ENCODE results near the gene DLX6.

The DLX6 gene

GRCh38 chr7:97013845-97014134 is 8.4 kb downstream of the DLX6 start:
- no peak overlapping the region for H3K27ac ChIP-seq (ENCODE audit: low read length)
- no peaks in the 10 kb centered on the region for H3K9me3 ChIP-seq (ENCODE audit: control insufficient read depth in 1 of 2, low read length in 2 of 2)
- H3K36me3 ChIP-seq (ENCODE audit: control insufficient read depth in 1 of 2, insufficient read depth in 2 of 2, low read length in 2 of 2): no peaks in the 10 kb centered on the region
- peaks cover 83% of the 10 kb centered on the region for H3K27me3 ChIP-seq (ENCODE audit: low read depth, low read length)
- H3K4me1 ChIP-seq (ENCODE audit: control insufficient read depth in 1 of 2, insufficient read depth in 2 of 2, low read length in 2 of 2): peaks cover 0 to 16% of the 10 kb centered on the region in 2 donors
- H3K4me3 ChIP-seq (ENCODE audit: low read depth in 1 of 2, low read length in 2 of 2): no peak overlapping the region

GRCh38 chr7:97014145-97014750 is 8.9 kb downstream of the DLX6 start:
- Histone ChIP-seq H3K27ac (ENCODE audit: low read length) (no peak overlapping the region), H3K36me3 (ENCODE audit: control insufficient read depth in 1 of 2, insufficient read depth in 2 of 2, low read length in 2 of 2) (no peaks in the 10 kb centered on the region), H3K9me3 (ENCODE audit: control insufficient read depth in 1 of 2, low read length in 2 of 2) (no peaks in the 10 kb centered on the region), H3K27me3 (ENCODE audit: low read depth, low read length) (peaks cover 84% of the 10 kb centered on the region), H3K4me1 (ENCODE audit: control insufficient read depth in 1 of 2, insufficient read depth in 2 of 2, low read length in 2 of 2) (peaks cover 0 to 16% of the 10 kb centered on the region in 2 donors), H3K4me3 (ENCODE audit: low read depth in 1 of 2, low read length in 2 of 2) (no peak overlapping the region)

- Histone ChIP-seq H3K27ac (ENCODE audit: low read length) (no peak overlapping the region), H3K4me1 (ENCODE audit: control insufficient read depth in 1 of 2, insufficient read depth in 2 of 2, low read length in 2 of 2) (peaks cover 0 to 16% of the 10 kb centered on the region in 2 donors), H3K4me3 (ENCODE audit: low read depth in 1 of 2, low read length in 2 of 2) (no peak overlapping the region), H3K27me3 (ENCODE audit: low read depth, low read length) (peaks cover 79% of the 10 kb centered on the region), H3K9me3 (ENCODE audit: control insufficient read depth in 1 of 2, low read length in 2 of 2) (no peaks in the 10 kb centered on the region), H3K36me3 (ENCODE audit: control insufficient read depth in 1 of 2, insufficient read depth in 2 of 2, low read length in 2 of 2) (no peaks in the 10 kb centered on the region)
Observed at GRCh38 chr7:97015279-97015678, 9.9 kb downstream of the DLX6 start.

- H3K27me3 ChIP-seq (ENCODE audit: low read depth, low read length): peaks cover 83% of the 10 kb centered on the region
- no peaks in the 10 kb centered on the region for H3K9me3 ChIP-seq (ENCODE audit: control insufficient read depth in 1 of 2, low read length in 2 of 2)
- no peak overlapping the region for H3K4me3 ChIP-seq (ENCODE audit: low read depth in 1 of 2, low read length in 2 of 2)
- H3K4me1 ChIP-seq (ENCODE audit: control insufficient read depth in 1 of 2, insufficient read depth in 2 of 2, low read length in 2 of 2): peaks cover 0 to 21% of the 10 kb centered on the region in 2 donors
- H3K27ac ChIP-seq (ENCODE audit: low read length): no peak overlapping the region
- H3K36me3 ChIP-seq (ENCODE audit: control insufficient read depth in 1 of 2, insufficient read depth in 2 of 2, low read length in 2 of 2): no peaks in the 10 kb centered on the region
Observed at GRCh38 chr7:97015756-97016380, 10.5 kb downstream of the DLX6 start.

- Histone ChIP-seq H3K27me3 (ENCODE audit: low read depth, low read length) (peaks cover 84% of the 10 kb centered on the region), H3K4me3 (ENCODE audit: low read depth in 1 of 2, low read length in 2 of 2) (peak overlapping the region in 1 of 2 donors; percentile 20), H3K9me3 (ENCODE audit: control insufficient read depth in 1 of 2, low read length in 2 of 2) (no peaks in the 10 kb centered on the region), H3K4me1 (ENCODE audit: control insufficient read depth in 1 of 2, insufficient read depth in 2 of 2, low read length in 2 of 2) (peaks cover 0 to 28% of the 10 kb centered on the region in 2 donors), H3K36me3 (ENCODE audit: control insufficient read depth in 1 of 2, insufficient read depth in 2 of 2, low read length in 2 of 2) (no peaks in the 10 kb centered on the region), H3K27ac (ENCODE audit: low read length) (no peak overlapping the region)
Observed at GRCh38 chr7:97016381-97017191, 11.2 kb downstream of the DLX6 start.

GRCh38 chr7:97017192-97018125 is 12.1 kb downstream of the DLX6 start:
- no peaks in the 10 kb centered on the region for H3K9me3 ChIP-seq (ENCODE audit: control insufficient read depth in 1 of 2, low read length in 2 of 2)
- H3K27me3 ChIP-seq (ENCODE audit: low read depth, low read length): peaks cover 84% of the 10 kb centered on the region
- peaks cover 0 to 34% of the 10 kb centered on the region in 2 donors for H3K4me1 ChIP-seq (ENCODE audit: control insufficient read depth in 1 of 2, insufficient read depth in 2 of 2, low read length in 2 of 2)
- H3K27ac ChIP-seq (ENCODE audit: low read length): no peak overlapping the region
- H3K4me3 ChIP-seq (ENCODE audit: low read depth in 1 of 2, low read length in 2 of 2): no peak overlapping the region
- no peaks in the 10 kb centered on the region for H3K36me3 ChIP-seq (ENCODE audit: control insufficient read depth in 1 of 2, insufficient read depth in 2 of 2, low read length in 2 of 2)

- Histone ChIP-seq H3K4me1 (ENCODE audit: control insufficient read depth in 1 of 2, insufficient read depth in 2 of 2, low read length in 2 of 2) (peaks cover 0 to 34% of the 10 kb centered on the region in 2 donors), H3K9me3 (ENCODE audit: control insufficient read depth in 1 of 2, low read length in 2 of 2) (no peaks in the 10 kb centered on the region), H3K4me3 (ENCODE audit: low read depth in 1 of 2, low read length in 2 of 2) (no peak overlapping the region), H3K27ac (ENCODE audit: low read length) (no peak overlapping the region), H3K36me3 (ENCODE audit: control insufficient read depth in 1 of 2, insufficient read depth in 2 of 2, low read length in 2 of 2) (no peaks in the 10 kb centered on the region), H3K27me3 (ENCODE audit: low read depth, low read length) (peaks cover 85% of the 10 kb centered on the region)
Observed at GRCh38 chr7:97018126-97018601, 12.8 kb downstream of the DLX6 start.

- H3K36me3 ChIP-seq (ENCODE audit: control insufficient read depth in 1 of 2, insufficient read depth in 2 of 2, low read length in 2 of 2): no peaks in the 10 kb centered on the region
- no peaks in the 10 kb centered on the region for H3K9me3 ChIP-seq (ENCODE audit: control insufficient read depth in 1 of 2, low read length in 2 of 2)
- H3K4me1 ChIP-seq (ENCODE audit: control insufficient read depth in 1 of 2, insufficient read depth in 2 of 2, low read length in 2 of 2): peaks cover 0 to 39% of the 10 kb centered on the region in 2 donors
- H3K27ac ChIP-seq (ENCODE audit: low read length): no peak overlapping the region
- peaks cover 83% of the 10 kb centered on the region for H3K27me3 ChIP-seq (ENCODE audit: low read depth, low read length)
- no peak overlapping the region for H3K4me3 ChIP-seq (ENCODE audit: low read depth in 1 of 2, low read length in 2 of 2)
Observed at GRCh38 chr7:97018791-97019531, 13.6 kb downstream of the DLX6 start.

GRCh38 chr7:97019710-97020225 is 14.4 kb downstream of the DLX6 start:
- Histone ChIP-seq H3K9me3 (ENCODE audit: control insufficient read depth in 1 of 2, low read length in 2 of 2) (no peaks in the 10 kb centered on the region), H3K27me3 (ENCODE audit: low read depth, low read length) (peaks cover 87% of the 10 kb centered on the region), H3K27ac (ENCODE audit: low read length) (no peak overlapping the region), H3K36me3 (ENCODE audit: control insufficient read depth in 1 of 2, insufficient read depth in 2 of 2, low read length in 2 of 2) (no peaks in the 10 kb centered on the region), H3K4me1 (ENCODE audit: control insufficient read depth in 1 of 2, insufficient read depth in 2 of 2, low read length in 2 of 2) (peaks cover 0 to 47% of the 10 kb centered on the region in 2 donors), H3K4me3 (ENCODE audit: low read depth in 1 of 2, low read length in 2 of 2) (no peak overlapping the region)

- no peaks in the 10 kb centered on the region for H3K9me3 ChIP-seq (ENCODE audit: control insufficient read depth in 1 of 2, low read length in 2 of 2)
- H3K27ac ChIP-seq (ENCODE audit: low read length): no peak overlapping the region
- H3K36me3 ChIP-seq (ENCODE audit: control insufficient read depth in 1 of 2, insufficient read depth in 2 of 2, low read length in 2 of 2): no peaks in the 10 kb centered on the region
- no peak overlapping the region for H3K4me3 ChIP-seq (ENCODE audit: low read depth in 1 of 2, low read length in 2 of 2)
- peaks cover 0 to 52% of the 10 kb centered on the region in 2 donors for H3K4me1 ChIP-seq (ENCODE audit: control insufficient read depth in 1 of 2, insufficient read depth in 2 of 2, low read length in 2 of 2)
- H3K27me3 ChIP-seq (ENCODE audit: low read depth, low read length): peaks cover 87% of the 10 kb centered on the region
Observed at GRCh38 chr7:97020601-97020995, 15.2 kb downstream of the DLX6 start.
